Ovary (tissue), 9 donors: ENCODE data around the gene GJA4. TPM values are rescaled to one million over a fixed set of nuclear protein-coding genes. Genes with fewer than 3 reads are reported as not detected.
A peak's percentile ranks its signal among the peaks of the same experiment; 100 is the strongest.

Experiments used
- DNase-seq, 5 donors: peaks; one replicate each; pipeline ENCODE4 v3.0.0-alpha.2; 2019 to 2020
- H3K27ac ChIP-seq, 2 donors: fragments of 200-600 bp; one replicate each; pipeline versions ENCODE4 v1.5.1 to v1.8.0; 2019 to 2022
- H3K27me3 ChIP-seq: fragments of 200-600 bp; one replicate; pipeline ENCODE4 v1.8.0; 2022
- H3K36me3 ChIP-seq: fragments of 200-600 bp; sonication (generic); one replicate; pipeline ENCODE4 v1.5.1; 2019
- H3K4me1 ChIP-seq: one replicate; pipeline ENCODE4 v1.8.1; 2013; ENCODE audit warnings: mild to moderate bottlenecking, moderate library complexity; ENCODE audit not compliant: insufficient read depth
- H3K4me3 ChIP-seq: fragments of 200-600 bp; sonication (generic); one replicate; pipeline ENCODE4 v1.5.1; 2017
- H3K9me3 ChIP-seq, 2 donors: fragments of 200-600 bp in 1 of 2; sonication (generic) in 1 of 2; one replicate each; pipeline versions ENCODE4 v1.5.1 to v1.8.1; 2013 to 2019; ENCODE audit warnings: mild to moderate bottlenecking in 1 of 2, moderate library complexity in 1 of 2
- EP300 ChIP-seq: sonication (generic); formaldehyde crosslinking; IDR thresholded peaks from one replicate; pipeline ENCODE4 v1.6.1; 2017; ENCODE audit warnings: antibody characterized with exemption
- POLR2A ChIP-seq: fragments of 450-650 bp; IDR thresholded peaks from one replicate; pipeline ENCODE4 v1.6.1; 2017; ENCODE audit warnings: antibody characterized with exemption, mild to moderate bottlenecking, moderate library complexity
- WGBS, 3 donors: extraction: QIAGEN DNeasy Blood & Tissue Kit in 1 of 3; methylation state at CpG; one replicate each; pipeline versions ENCODE4 v1.1.5 to v1.1.7; 2013 to 2017; 5-methylcytosine and 5-hydroxymethylcytosine counted together
- intact Hi-C, 4 donors: fragments of 100-400 bp; cut with DNase I; formaldehyde crosslinking; loops; one replicate each; pipeline versions ENCODE4 v1.11.0 to v1.15.1; 2022 to 2023
- polyA plus RNA-seq, 2 donors: library from polyadenylated mRNA; stranded (reverse); fragments of 200-250 nt in 1 of 2; fragments of 350-450 nt in 1 of 2; fragmentation: Illumina TruSeq in 1 of 2; extraction: RNeasy Lipid Tissue Mini Kit (QIAGEN cat#74804) in 1 of 2; gene quantifications; one replicate each; pipeline ENCODE4 v1.2.3, GENCODE V29; 2013 to 2014
- total RNA-seq, 7 donors: library from RNA; depleted of rRNA in 2 of 7; stranded (reverse); fragments of >200 nt in 2 of 7; fragmentation: NEBNext Ultra II Directional in 3 of 7; extraction: Animal tissue kit (Norgen Biotek cat#: 25700) in 3 of 7; gene quantifications; one replicate each; pipeline versions ENCODE4 v1.1.0 to v1.2.4, GENCODE V29; 2016 to 2023
- TF ChIP-seq, protein P1 (sequence below), 3 donors: fragments of 450-650 bp in 2 of 3; fragments of 200-600 bp in 1 of 3; IDR thresholded peaks; one replicate each; pipeline versions ENCODE4 v1.5.1 to v1.8.0; 2016 to 2022; ENCODE audit warnings: antibody characterized with exemption in 3 of 3, mild to moderate bottlenecking in 1 of 3
- donor health status: DM: no; HTN: no; CAD: no; lungs with moderate emphysema.
- donor health status: DM: no; HTN: no; CAD: no.
- donor health status: Bipolar disorder and iron deficiency.
- donor health status: DM: yes; HTN: yes; CAD: no.
- donor health status: DM: no; HTN: no; CAD: no.
- donor health status: DM: yes; HTN: yes; CAD: no.

Gene GJA4
- total and polyA plus RNA-seq, 9 donors, result 4.9 to 149 (median 9.5) TPM

DNA sequence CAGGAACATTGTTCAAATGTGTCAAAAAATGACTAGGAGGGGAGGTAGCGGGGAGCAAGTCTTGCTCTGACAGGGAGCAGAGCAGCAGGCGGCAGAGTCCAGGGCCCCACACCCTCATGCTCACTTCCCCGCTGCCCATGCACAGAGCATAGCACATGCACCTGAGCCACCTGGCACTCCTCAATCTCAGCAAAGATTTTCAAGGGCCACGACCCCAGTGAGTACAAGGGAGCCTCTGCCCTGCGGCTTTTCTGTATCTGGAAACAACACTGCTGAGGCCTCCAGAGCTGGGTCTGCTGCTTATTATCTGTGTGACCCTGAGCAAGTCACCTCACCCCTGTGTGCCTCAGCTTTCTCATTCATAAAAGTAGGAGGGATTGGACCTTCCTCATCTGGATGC lies 12.8 kb upstream of the GJA4 start:
- Histone ChIP-seq H3K9me3 (no peaks in the 10 kb centered on the region), H3K27ac (no peak overlapping the region), H3K36me3 (no peaks in the 10 kb centered on the region), H3K27me3 (no peaks in the 10 kb centered on the region), H3K4me1 (peaks cover 4% of the 10 kb centered on the region), H3K4me3 (no peak overlapping the region)
- TF ChIP-seq POLR2A, result no peak
- no peak for TF ChIP-seq EP300
- TF ChIP-seq, protein P1, sequence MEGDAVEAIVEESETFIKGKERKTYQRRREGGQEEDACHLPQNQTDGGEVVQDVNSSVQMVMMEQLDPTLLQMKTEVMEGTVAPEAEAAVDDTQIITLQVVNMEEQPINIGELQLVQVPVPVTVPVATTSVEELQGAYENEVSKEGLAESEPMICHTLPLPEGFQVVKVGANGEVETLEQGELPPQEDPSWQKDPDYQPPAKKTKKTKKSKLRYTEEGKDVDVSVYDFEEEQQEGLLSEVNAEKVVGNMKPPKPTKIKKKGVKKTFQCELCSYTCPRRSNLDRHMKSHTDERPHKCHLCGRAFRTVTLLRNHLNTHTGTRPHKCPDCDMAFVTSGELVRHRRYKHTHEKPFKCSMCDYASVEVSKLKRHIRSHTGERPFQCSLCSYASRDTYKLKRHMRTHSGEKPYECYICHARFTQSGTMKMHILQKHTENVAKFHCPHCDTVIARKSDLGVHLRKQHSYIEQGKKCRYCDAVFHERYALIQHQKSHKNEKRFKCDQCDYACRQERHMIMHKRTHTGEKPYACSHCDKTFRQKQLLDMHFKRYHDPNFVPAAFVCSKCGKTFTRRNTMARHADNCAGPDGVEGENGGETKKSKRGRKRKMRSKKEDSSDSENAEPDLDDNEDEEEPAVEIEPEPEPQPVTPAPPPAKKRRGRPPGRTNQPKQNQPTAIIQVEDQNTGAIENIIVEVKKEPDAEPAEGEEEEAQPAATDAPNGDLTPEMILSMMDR (IDR thresholded peaks at IDR 0.05), result no peak
- intact Hi-C loops, result no loop called here
- WGBS, 3 donors, result 79 to 88% (median 80%) methylated on average over 5 of the region's 5 CpGs
- no peak for DNase-seq

DNA sequence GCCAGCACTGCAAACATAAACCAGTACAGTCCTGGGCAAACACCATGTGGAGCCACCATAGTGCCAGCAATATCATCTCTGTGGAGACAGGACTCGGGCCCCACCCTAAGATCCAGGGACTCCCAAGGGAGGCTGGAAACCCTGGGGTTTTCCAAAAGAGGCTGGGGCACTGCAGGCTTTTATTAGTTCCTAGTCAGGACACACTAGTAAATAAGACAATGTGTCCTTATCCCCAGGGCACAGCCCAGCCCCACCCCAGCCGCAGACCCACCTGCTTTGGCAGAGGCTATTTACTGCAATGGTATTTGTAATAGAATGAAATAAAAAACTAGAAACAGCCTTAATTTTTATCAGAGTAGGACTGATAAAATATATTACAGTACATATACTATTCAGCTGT lies 12.3 kb upstream of the GJA4 start:
- 72 to 90% (median 78%) methylated on average over 2 of the region's 2 CpGs for WGBS, 3 donors

DNA sequence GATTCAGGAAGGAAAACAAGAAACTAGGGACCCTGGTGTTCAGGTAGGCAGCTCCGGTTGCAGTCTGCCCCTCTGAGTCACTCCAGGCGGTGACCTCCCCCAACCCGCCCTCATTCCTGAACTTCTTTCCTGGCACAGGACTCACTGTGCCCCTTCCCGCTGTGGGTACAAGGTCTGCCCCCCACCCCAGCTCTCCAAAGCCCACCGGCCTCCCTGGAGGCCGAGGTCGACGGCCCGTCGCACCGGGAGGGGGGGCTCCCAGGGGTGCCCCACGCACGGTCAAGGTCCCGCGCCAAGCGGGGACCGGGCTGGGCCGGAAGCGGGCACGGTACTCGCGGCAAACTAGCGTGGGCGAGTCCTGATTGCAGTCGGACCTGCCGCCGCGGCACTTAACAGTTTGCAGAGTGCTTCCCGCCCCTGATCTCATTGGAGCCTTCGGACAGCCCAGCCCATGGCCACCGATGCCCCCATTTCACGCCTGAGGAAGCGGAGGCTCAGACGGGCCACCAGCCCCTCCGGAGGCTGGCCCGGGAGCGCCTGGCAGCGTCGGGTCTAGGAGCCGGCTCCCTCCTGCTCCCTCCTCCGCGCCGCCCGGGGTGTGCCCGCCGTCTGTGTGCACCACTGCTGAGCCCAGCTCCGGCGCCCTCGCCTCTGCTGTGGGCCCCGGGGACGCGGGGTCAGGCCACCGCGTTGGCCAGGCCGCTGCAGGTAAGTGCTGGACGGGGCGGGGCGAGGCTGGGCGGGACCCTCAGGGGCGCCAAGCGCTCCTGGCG lies 11.5 kb upstream of the GJA4 start, which contains the start of gene GJB3:
TSS of gene GJB3 (plus strand) at position 144 of the 773 bp plus-strand sequence. CDS start 3,549 bp downstream, outside the sequence.
- WGBS, 3 donors, result 0 to 1% (median 1%) methylated on average over 44 to 62 of the region's 62 CpGs

More for the DNA sequence above, 12.3 kb upstream of the GJA4 start:
- Histone ChIP-seq H3K27ac (no peak overlapping the region), H3K4me1 (peaks cover 4% of the 10 kb centered on the region), H3K4me3 (no peak overlapping the region), H3K27me3 (no peaks in the 10 kb centered on the region), H3K36me3 (no peaks in the 10 kb centered on the region), H3K9me3 (no peaks in the 10 kb centered on the region)
- TF ChIP-seq EP300 (no peak), POLR2A (no peak)
- TF ChIP-seq, protein P1 (IDR thresholded peaks at IDR 0.05), result no peak
- no peak for DNase-seq
- intact Hi-C loops, result no loop called here

DNA sequence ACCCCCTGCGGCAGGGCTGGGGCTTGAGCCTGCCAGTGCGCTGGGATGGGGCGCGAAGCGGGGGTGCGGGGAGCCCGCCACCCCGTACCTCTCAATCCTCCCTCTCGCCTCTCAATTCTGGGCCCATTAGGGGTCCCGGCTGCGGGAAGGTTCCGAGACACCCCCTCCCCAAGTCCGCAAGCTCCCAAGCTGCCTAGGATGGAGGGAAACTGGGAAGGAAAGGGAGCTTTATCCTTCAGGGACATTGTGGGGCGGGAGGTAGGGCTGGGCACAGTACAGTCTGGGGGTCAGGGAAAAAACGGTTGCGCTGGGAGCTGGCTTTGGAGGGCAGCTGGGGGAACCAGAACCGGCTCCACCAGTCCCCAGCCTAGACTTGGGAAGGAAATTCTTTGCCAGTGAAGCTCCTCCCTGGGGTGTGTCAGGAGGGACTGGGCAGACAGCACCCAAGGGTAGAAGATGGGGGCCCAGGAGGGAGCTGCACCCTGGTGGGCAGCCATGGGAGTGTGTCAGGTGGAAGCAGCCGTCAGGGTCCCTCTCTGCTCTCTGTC lies 10.9 kb upstream of the GJA4 start:
- WGBS, 3 donors, result 3 to 6% (median 5%) methylated on average over 14 to 18 of the region's 18 CpGs
- no peaks in the 10 kb centered on the region for H3K9me3 ChIP-seq
- peak overlapping the region; percentile 14 for H3K4me3 ChIP-seq
- TF ChIP-seq POLR2A (no peak), EP300 (no peak)
- TF ChIP-seq, protein P1 (IDR thresholded peaks at IDR 0.05), result no peak
- no peak overlapping the region for H3K27ac ChIP-seq
- DNase-seq, result no peak
- intact Hi-C loops, result no loop called here
- H3K36me3 ChIP-seq, result no peaks in the 10 kb centered on the region
- H3K27me3 ChIP-seq, result no peaks in the 10 kb centered on the region
- H3K4me1 ChIP-seq, result peaks cover 4% of the 10 kb centered on the region

More for the DNA sequence above, 11.5 kb upstream of the GJA4 start, which contains the start of gene GJB3:
- Histone ChIP-seq H3K27ac (no peak within 1 kb of the TSS), H3K4me1 (peaks cover 4% of the 10 kb centered on the region), H3K36me3 (no peaks in the 10 kb centered on the region), H3K4me3 (peak within 1 kb of the TSS; percentile 14), H3K27me3 (no peaks in the 10 kb centered on the region), H3K9me3 (no peaks in the 10 kb centered on the region)
- TF ChIP-seq POLR2A (no peak), EP300 (no peak)
- TF ChIP-seq, protein P1 (IDR thresholded peaks at IDR 0.05), result no peak
- DNase-seq, result no peak
- intact Hi-C loops, result no loop called here
